Epithelial cell of proximal tubule (primary cell): ENCODE measurements around the gene TMPRSS7. TPM values are rescaled to one million over a fixed set of nuclear protein-coding genes. Genes with fewer than 3 reads are reported as not detected.

Experiments used
- DNase-seq: peaks from one replicate; pipeline ENCODE4 v3.0.0-alpha.2; 2011; ENCODE audit warnings: low read depth
- H3K4me3 ChIP-seq: 2 replicates; pipeline ENCODE4 v1.5.1; 2011; ENCODE audit warnings: low read depth, mild to moderate bottlenecking, low read length
- total RNA-seq: library from RNA; depleted of rRNA; stranded (reverse); fragments of >200 nt; gene quantifications from 2 replicates; pipeline ENCODE4 v1.2.3, GENCODE V29; 2015
- TF ChIP-seq, protein P1 (sequence below): conservative IDR thresholded peaks from 2 replicates; pipeline ENCODE4 v1.5.1; 2012; ENCODE audit warnings: low read depth, mild to moderate bottlenecking, low read length

Gene TMPRSS7
- total RNA-seq, 1 donor from 2014 or later: not detected

DNA sequence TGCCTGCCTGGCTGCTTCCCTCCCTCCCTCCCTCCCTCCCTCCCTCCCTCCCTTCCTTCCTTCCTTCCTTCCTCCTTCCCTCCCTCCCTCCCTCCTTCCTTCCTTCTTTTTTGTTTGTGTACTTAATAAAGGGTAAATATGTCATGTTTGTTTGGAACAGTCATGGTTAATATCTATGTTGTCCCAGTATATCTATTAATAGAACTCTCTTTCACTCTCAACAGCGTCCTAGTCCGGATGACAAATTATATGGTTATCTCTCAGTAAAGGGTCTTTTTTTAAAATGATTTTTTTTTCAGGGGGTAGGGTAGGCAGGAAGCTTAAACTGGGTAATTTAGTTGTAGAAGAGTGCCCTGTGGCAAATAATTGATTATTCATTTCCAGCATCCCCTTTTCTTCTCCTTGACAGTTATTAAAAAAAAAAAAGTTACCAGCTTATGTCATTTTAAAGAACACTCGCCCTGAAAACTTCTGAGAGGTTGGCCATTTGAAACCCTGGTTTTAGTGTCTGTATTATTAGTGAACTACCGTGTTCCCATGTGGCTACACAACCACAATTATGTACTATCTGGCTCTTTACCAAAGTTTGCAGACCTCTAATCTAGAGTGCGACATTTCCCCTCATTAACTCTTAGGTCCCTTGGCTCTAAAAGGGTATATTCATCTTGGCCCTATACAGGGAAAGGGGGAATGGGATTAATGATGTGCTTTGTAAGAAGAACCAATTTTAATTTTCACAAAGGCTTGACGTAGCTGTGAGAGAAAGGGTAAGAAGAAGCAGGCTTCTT is 22.1 kb upstream of the TMPRSS7 start:
- no peak overlapping the region for H3K4me3 ChIP-seq
- no peak for DNase-seq
- TF ChIP-seq, protein P1, sequence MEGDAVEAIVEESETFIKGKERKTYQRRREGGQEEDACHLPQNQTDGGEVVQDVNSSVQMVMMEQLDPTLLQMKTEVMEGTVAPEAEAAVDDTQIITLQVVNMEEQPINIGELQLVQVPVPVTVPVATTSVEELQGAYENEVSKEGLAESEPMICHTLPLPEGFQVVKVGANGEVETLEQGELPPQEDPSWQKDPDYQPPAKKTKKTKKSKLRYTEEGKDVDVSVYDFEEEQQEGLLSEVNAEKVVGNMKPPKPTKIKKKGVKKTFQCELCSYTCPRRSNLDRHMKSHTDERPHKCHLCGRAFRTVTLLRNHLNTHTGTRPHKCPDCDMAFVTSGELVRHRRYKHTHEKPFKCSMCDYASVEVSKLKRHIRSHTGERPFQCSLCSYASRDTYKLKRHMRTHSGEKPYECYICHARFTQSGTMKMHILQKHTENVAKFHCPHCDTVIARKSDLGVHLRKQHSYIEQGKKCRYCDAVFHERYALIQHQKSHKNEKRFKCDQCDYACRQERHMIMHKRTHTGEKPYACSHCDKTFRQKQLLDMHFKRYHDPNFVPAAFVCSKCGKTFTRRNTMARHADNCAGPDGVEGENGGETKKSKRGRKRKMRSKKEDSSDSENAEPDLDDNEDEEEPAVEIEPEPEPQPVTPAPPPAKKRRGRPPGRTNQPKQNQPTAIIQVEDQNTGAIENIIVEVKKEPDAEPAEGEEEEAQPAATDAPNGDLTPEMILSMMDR: no peak

DNA sequence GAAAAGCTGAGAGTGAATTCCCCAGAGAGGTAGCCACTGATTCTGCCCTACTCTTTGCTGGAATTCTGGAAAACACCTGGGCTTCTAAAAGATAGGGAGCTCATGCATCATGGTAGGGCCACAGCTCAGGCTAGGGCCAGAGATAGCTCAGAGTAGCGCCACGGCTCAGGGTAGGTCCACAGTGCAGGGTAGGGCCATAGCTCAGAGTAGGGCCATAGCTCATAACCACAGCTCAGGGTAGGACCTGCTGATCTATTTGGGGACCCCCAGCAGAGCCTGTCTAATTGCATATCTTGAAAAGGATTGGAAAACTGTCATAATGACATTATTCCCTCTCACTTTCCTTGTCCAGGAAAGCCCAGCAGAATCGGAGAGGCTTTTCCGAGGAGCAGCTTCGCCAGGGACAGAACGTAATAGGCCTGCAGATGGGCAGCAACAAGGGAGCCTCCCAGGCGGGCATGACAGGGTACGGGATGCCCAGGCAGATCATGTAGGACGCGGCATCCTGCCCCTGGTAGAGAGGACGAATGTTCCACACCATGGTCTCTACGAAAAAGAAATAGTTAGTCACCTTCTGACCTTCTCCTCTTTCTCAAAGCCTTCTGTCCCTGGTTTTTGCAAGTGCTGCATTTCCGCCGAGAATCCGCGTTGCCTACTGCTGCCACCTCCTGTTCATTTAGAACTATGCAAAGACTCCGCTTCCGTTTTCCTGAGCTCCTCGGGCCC is 21.3 kb upstream of the TMPRSS7 start:
- DNase-seq: peak; percentile 32
- no peak overlapping the region for H3K4me3 ChIP-seq
- TF ChIP-seq, protein P1: peak; percentile 85

DNA sequence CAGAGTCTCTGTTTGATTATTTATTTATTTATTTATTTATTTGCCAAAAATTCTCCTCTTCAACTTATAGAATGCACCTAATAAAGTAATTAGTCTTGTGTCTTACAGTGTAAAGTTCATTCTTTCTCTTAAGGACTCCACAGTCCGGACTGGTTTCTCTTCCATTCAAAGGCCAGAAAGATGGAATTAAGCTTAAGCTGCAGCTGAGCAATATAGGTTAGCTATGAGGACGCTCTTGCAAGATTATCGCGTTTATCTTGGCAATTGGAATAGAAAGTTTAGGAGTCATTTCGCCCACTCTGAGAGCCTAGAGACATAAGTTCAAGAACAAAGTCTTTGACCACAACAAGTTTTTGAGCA is 20.8 kb upstream of the TMPRSS7 start:
- H3K4me3 ChIP-seq: no peak overlapping the region
- DNase-seq: no peak
- TF ChIP-seq, protein P1: no peak

DNA sequence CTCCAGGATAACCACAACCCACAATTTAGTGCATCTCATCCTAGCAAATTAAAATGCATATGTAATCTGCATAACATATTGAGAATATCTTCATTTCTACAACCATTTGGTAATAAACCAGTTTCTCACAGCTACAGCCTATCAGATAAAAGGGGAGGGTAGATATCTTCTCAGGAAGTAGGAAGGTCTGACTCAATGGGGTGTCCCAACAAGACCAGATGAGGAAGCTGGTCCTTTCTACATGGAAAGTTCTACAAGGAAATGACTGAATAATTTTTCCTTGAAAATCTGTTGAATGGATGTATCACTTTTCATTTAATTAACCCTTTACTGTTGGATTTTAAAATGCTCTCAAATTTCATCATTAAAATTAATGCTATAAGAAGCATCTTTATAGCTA is 17.4 kb upstream of the TMPRSS7 start:
- H3K4me3 ChIP-seq: no peak overlapping the region
- DNase-seq: no peak
- TF ChIP-seq, protein P1: no peak

DNA sequence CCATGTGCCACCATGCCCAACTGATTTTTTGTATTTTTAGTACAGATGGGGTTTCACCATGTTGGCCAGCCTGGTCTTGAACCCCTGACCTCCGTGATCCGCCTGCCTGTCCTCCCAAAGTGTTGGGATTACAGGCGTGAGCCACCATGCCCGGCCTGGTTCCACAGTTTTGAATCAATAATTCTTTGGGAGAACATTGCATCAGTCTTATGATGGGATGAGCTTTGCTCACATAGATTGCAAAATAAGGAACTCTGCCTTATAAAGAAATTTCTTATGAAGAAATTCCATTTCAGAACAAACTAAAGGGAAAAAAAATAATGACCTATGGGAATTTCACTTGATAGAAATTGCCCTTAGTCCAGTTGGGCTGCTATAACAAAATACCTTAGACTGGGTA is 15.8 kb upstream of the TMPRSS7 start:
- H3K4me3 ChIP-seq: no peak overlapping the region
- DNase-seq: no peak
- TF ChIP-seq, protein P1: no peak

DNA sequence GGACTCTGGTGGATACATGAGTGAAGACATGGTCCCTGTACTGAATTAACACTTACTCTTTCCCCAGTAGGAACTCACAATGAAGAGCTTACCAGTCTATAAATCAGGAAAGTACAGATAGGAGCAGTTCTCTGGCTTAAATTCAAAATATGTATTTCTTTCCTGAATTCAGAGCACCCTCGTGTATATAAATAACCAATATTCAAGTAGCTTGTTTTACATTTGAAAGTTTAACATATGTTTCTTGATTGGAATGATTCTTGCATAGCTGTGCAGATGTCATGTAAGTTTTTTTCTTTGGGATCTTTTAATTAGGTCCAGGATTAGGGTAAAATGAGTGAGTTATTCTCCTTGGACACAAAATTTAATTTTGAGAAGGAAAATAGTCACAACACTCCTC is 14.8 kb upstream of the TMPRSS7 start:
- H3K4me3 ChIP-seq: no peak overlapping the region
- TF ChIP-seq, protein P1: no peak
- DNase-seq: no peak

DNA sequence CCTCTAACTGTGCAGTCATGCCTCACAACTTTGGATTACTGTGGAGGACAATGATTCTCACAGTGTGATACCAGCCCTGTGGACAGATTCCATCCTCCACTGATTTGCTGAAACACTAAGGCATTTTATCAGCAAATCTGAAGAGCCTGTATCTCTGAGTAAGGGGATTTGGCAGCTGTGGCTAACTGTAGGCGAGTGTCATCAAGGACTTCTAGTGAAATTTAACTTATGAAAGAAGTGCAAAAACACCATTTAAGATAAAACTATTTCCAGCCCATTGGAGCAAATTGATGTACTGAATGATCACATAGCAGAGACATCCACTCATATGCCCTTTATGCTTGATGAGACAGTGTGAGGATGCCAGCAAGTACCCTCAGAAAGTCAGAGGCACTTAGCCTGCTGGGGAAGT is 13.9 kb upstream of the TMPRSS7 start:
- TF ChIP-seq, protein P1: no peak
- H3K4me3 ChIP-seq: no peak overlapping the region
- DNase-seq: no peak
